GM19240 (cell line): ENCODE results near the gene THEM5.
"Not testable (repeated sequence)": the region's sequence is repeated elsewhere in the genome, so short reads cannot be mapped to it uniquely, and the experiment has no call there.

Experiments
- DNase-seq: peaks from one replicate; pipeline ENCODE4 v3.0.0; 2011; ENCODE audit warnings: low spot score; ENCODE audit not compliant: insufficient read length

THEM5 gene

GRCh38 chr1:151867765-151868411 is 14.4 kb upstream of the THEM5 start:
- no peak for DNase-seq

- no peak for DNase-seq
Observed at GRCh38 chr1:151867321-151867720, 13.8 kb upstream of the THEM5 start.

- no peak for DNase-seq
Observed at GRCh38 chr1:151864411-151864810, 10.9 kb upstream of the THEM5 start.

- DNase-seq: no peak
Observed at GRCh38 chr1:151862604-151863003, 9.1 kb upstream of the THEM5 start.

GRCh38 chr1:151860504-151861187 is 7.1 kb upstream of the THEM5 start:
- DNase-seq: no peak

GRCh38 chr1:151859891-151860293 is 6.4 kb upstream of the THEM5 start:
- DNase-seq: no peak

GRCh38 chr1:151858886-151859665 is 5.6 kb upstream of the THEM5 start:
- DNase-seq: no peak

- no peak for DNase-seq
Observed at GRCh38 chr1:151858030-151858746, 4.7 kb upstream of the THEM5 start.

GRCh38 chr1:151855933-151856332 is 2.4 kb upstream of the THEM5 start:
- DNase-seq: no peak

- DNase-seq: not testable (repeated sequence)
Observed at GRCh38 chr1:151855516-151855915, 2.0 kb upstream of the THEM5 start.

- DNase-seq: no peak
Observed at GRCh38 chr1:151854658-151855057, 1.1 kb upstream of the THEM5 start.

GRCh38 chr1:151852733-151853132 is 779 bp downstream of the THEM5 start:
- no peak for DNase-seq

GRCh38 chr1:151851886-151852285 is 1.6 kb downstream of the THEM5 start:
- no peak for DNase-seq

GRCh38 chr1:151849871-151850270 is 3.6 kb downstream of the THEM5 start:
- DNase-seq: no peak

GRCh38 chr1:151849126-151849525 is 4.4 kb downstream of the THEM5 start:
- no peak for DNase-seq

- DNase-seq: no peak
Observed at GRCh38 chr1:151847867-151848596, 5.5 kb downstream of the THEM5 start.

GRCh38 chr1:151846686-151847237 is 6.8 kb downstream of the THEM5 start:
- no peak for DNase-seq

- no peak for DNase-seq
Observed at GRCh38 chr1:151846062-151846568, 7.4 kb downstream of the THEM5 start.

- no peak for DNase-seq
Observed at GRCh38 chr1:151843398-151843797, 10.1 kb downstream of the THEM5 start.

- no peak for DNase-seq
Observed at GRCh38 chr1:151841141-151841540, 12.4 kb downstream of the THEM5 start.

GRCh38 chr1:151840421-151840820 is 13.1 kb downstream of the THEM5 start:
- no peak for DNase-seq
